COLO829 (cell line): ENCODE data around the gene HSFX2.
"Not testable (repeated sequence)": the region's sequence is repeated elsewhere in the genome, so short reads cannot be mapped to it uniquely, and the experiment has no call there.

Experiments used
- DNase-seq: peaks from one replicate; pipeline ENCODE4 v3.0.0; 2012; ENCODE audit warnings: low spot score

HSFX2 gene

GRCh38 chrX:149587359-149587758 lies 7.8 kb downstream of the HSFX2 start, which contains the start of gene MAGEA9B:
TSS of gene MAGEA9B (minus strand) at chrX:149587459. CDS start at chrX:149583179, 4,280 bp downstream.
- DNase-seq = not testable (repeated sequence)

- not testable (repeated sequence) for DNase-seq
Observed at GRCh38 chrX:149585631-149586030, 9.5 kb downstream of the HSFX2 start.

GRCh38 chrX:149573456-149573855 lies 21.7 kb downstream of the HSFX2 start:
- DNase-seq = not testable (repeated sequence)

- DNase-seq = no peak
Observed at GRCh38 chrX:149572743-149573142, 22.4 kb downstream of the HSFX2 start.

- no peak for DNase-seq
Observed at GRCh38 chrX:149571770-149572169, 23.3 kb downstream of the HSFX2 start.

GRCh38 chrX:149570668-149571067 lies 24.4 kb downstream of the HSFX2 start:
- DNase-seq = peak; percentile 56

- no peak for DNase-seq
Observed at GRCh38 chrX:149569770-149570169, 25.3 kb downstream of the HSFX2 start.

GRCh38 chrX:149568701-149569296 lies 26.3 kb downstream of the HSFX2 start:
- DNase-seq = no peak

- DNase-seq = no peak
Observed at GRCh38 chrX:149567621-149568417, 27.3 kb downstream of the HSFX2 start.

GRCh38 chrX:149563359-149563758 lies 31.8 kb downstream of the HSFX2 start:
- DNase-seq = no peak

GRCh38 chrX:149555251-149555650 lies 39.9 kb downstream of the HSFX2 start:
- DNase-seq = not testable (repeated sequence)

GRCh38 chrX:149551939-149552248 lies 43.2 kb downstream of the HSFX2 start:
- not testable (repeated sequence) for DNase-seq

- not testable (repeated sequence) for DNase-seq
Observed at GRCh38 chrX:149551245-149551938, 43.7 kb downstream of the HSFX2 start.

- DNase-seq = not testable (repeated sequence)
Observed at GRCh38 chrX:149550454-149550853, 44.7 kb downstream of the HSFX2 start.

- DNase-seq = not testable (repeated sequence)
Observed at GRCh38 chrX:149549701-149550100, 45.4 kb downstream of the HSFX2 start, which contains the start of gene HSFX3. TSS of gene HSFX3 (minus strand) at chrX:149549924. CDS start at chrX:149549852, 72 bp downstream.

- DNase-seq = not testable (repeated sequence)
Observed at GRCh38 chrX:149547782-149548181, 47.3 kb downstream of the HSFX2 start.

- not testable (repeated sequence) for DNase-seq
Observed at GRCh38 chrX:149546962-149547361, 48.2 kb downstream of the HSFX2 start.

GRCh38 chrX:149545545-149546543 lies 49.3 kb downstream of the HSFX2 start:
- not testable (repeated sequence) for DNase-seq
